Epithelial cell of prostate (primary cell): Measurements from ENCODE around the gene RNF152.

Source experiments
- DNase-seq: peaks from one replicate; pipeline ENCODE4 v3.0.0-alpha.2; 2011; ENCODE audit warnings: low read depth, low spot score
- H3K27ac ChIP-seq: fragments of 450-650 bp; 2 replicates; pipeline ENCODE4 v1.5.1; 2017; ENCODE audit warnings: mild to moderate bottlenecking

The RNF152 gene

GRCh38 chr18:61766266-61766884 is 126.4 kb downstream of the RNF152 start:
- peak overlapping the region; percentile 36 for H3K27ac ChIP-seq
- no peak for DNase-seq

GRCh38 chr18:61765097-61765496 is 127.7 kb downstream of the RNF152 start:
- peak; percentile 29 for DNase-seq

GRCh38 chr18:61764381-61764780 is 128.4 kb downstream of the RNF152 start:
- H3K27ac ChIP-seq, result peak overlapping the region; percentile 36
- no peak for DNase-seq

More at GRCh38 chr18:61765097-61765496, 127.7 kb downstream of the RNF152 start:
- peak overlapping the region; percentile 36 for H3K27ac ChIP-seq

- H3K27ac ChIP-seq, result no peak overlapping the region
- no peak for DNase-seq
Observed at GRCh38 chr18:61761875-61762274, 130.9 kb downstream of the RNF152 start.
